ENCODE data around the gene PTPN13. TPM values are rescaled to one million over a fixed set of nuclear protein-coding genes. Genes with fewer than 3 reads are reported as not detected.

Gene PTPN13
- total RNA-seq, 1 donor = 70.2 TPM

- no peaks in the 10 kb centered on the region for H3K36me3 ChIP-seq (ENCODE audit: insufficient read depth, low read length)
- H3K27ac ChIP-seq (ENCODE audit: low read depth, low read length) = no peak overlapping the region
- peaks cover 2% of the 10 kb centered on the region for H3K79me2 ChIP-seq (ENCODE audit: insufficient read depth, low read length)
- H3K9me3 ChIP-seq (ENCODE audit: low read depth, low read length) = no peaks in the 10 kb centered on the region
- peaks cover 12% of the 10 kb centered on the region for H3K4me1 ChIP-seq (ENCODE audit: insufficient read depth, low read length)
- TF ChIP-seq CTCF (IDR thresholded peaks at IDR 0.05; ENCODE audit: extremely low read depth, low read depth, low read length) = no peak
- no peak overlapping the region for H3K4me3 ChIP-seq (ENCODE audit: insufficient read depth, low read length)
- H2AFZ ChIP-seq (ENCODE audit: low read length) = no peak overlapping the region
- peaks cover 10% of the 10 kb centered on the region for H4K20me1 ChIP-seq (ENCODE audit: insufficient read depth, low read length)
- H3K27me3 ChIP-seq (ENCODE audit: insufficient read depth, low read length) = no peaks in the 10 kb centered on the region
- no peak overlapping the region for H3K4me2 ChIP-seq (ENCODE audit: insufficient read depth, low read length)
- DNase-seq (ENCODE audit: insufficient read length, low spot score, missing footprints) = no peak
Measured at GRCh38 chr4:86661418-86661817, 67.3 kb downstream of the PTPN13 start.

GRCh38 chr4:86664959-86665358, 70.8 kb downstream of the PTPN13 start:
- Histone ChIP-seq H3K79me2 (ENCODE audit: insufficient read depth, low read length) (no peaks in the 10 kb centered on the region), H2AFZ (ENCODE audit: low read length) (no peak overlapping the region), H3K27ac (ENCODE audit: low read depth, low read length) (no peak overlapping the region), H3K9me3 (ENCODE audit: low read depth, low read length) (no peaks in the 10 kb centered on the region), H4K20me1 (ENCODE audit: insufficient read depth, low read length) (peaks cover 6% of the 10 kb centered on the region), H3K27me3 (ENCODE audit: insufficient read depth, low read length) (no peaks in the 10 kb centered on the region), H3K36me3 (ENCODE audit: insufficient read depth, low read length) (no peaks in the 10 kb centered on the region), H3K4me2 (ENCODE audit: insufficient read depth, low read length) (no peak overlapping the region), H3K4me1 (ENCODE audit: insufficient read depth, low read length) (peaks cover 12% of the 10 kb centered on the region), H3K4me3 (ENCODE audit: insufficient read depth, low read length) (no peak overlapping the region)
- TF ChIP-seq CTCF (IDR thresholded peaks at IDR 0.05; ENCODE audit: extremely low read depth, low read depth, low read length) = no peak
- DNase-seq (ENCODE audit: insufficient read length, low spot score, missing footprints) = peak; percentile 65

- no peak for TF ChIP-seq CTCF (IDR thresholded peaks at IDR 0.05; ENCODE audit: extremely low read depth, low read depth, low read length)
- no peaks in the 10 kb centered on the region for H3K27me3 ChIP-seq (ENCODE audit: insufficient read depth, low read length)
- no peaks in the 10 kb centered on the region for H3K9me3 ChIP-seq (ENCODE audit: low read depth, low read length)
- no peak for DNase-seq (ENCODE audit: insufficient read length, low spot score, missing footprints)
- H3K27ac ChIP-seq (ENCODE audit: low read depth, low read length) = no peak overlapping the region
- H3K79me2 ChIP-seq (ENCODE audit: insufficient read depth, low read length) = no peaks in the 10 kb centered on the region
- H3K4me2 ChIP-seq (ENCODE audit: insufficient read depth, low read length) = no peak overlapping the region
- H3K36me3 ChIP-seq (ENCODE audit: insufficient read depth, low read length) = no peaks in the 10 kb centered on the region
- H3K4me1 ChIP-seq (ENCODE audit: insufficient read depth, low read length) = peaks cover 6% of the 10 kb centered on the region
- H2AFZ ChIP-seq (ENCODE audit: low read length) = no peak overlapping the region
- peaks cover 3% of the 10 kb centered on the region for H4K20me1 ChIP-seq (ENCODE audit: insufficient read depth, low read length)
- H3K4me3 ChIP-seq (ENCODE audit: insufficient read depth, low read length) = no peak overlapping the region
Measured at GRCh38 chr4:86670298-86670697, 76.2 kb downstream of the PTPN13 start.

GRCh38 chr4:86670756-86671155, 76.6 kb downstream of the PTPN13 start:
- peak; percentile 51 for DNase-seq (ENCODE audit: insufficient read length, low spot score, missing footprints)
- Histone ChIP-seq H3K9me3 (ENCODE audit: low read depth, low read length) (no peaks in the 10 kb centered on the region), H3K4me3 (ENCODE audit: insufficient read depth, low read length) (no peak overlapping the region), H3K27ac (ENCODE audit: low read depth, low read length) (no peak overlapping the region), H3K79me2 (ENCODE audit: insufficient read depth, low read length) (no peaks in the 10 kb centered on the region), H4K20me1 (ENCODE audit: insufficient read depth, low read length) (peaks cover 3% of the 10 kb centered on the region), H3K4me2 (ENCODE audit: insufficient read depth, low read length) (no peak overlapping the region), H2AFZ (ENCODE audit: low read length) (no peak overlapping the region), H3K27me3 (ENCODE audit: insufficient read depth, low read length) (no peaks in the 10 kb centered on the region), H3K4me1 (ENCODE audit: insufficient read depth, low read length) (peaks cover 6% of the 10 kb centered on the region), H3K36me3 (ENCODE audit: insufficient read depth, low read length) (no peaks in the 10 kb centered on the region)
- TF ChIP-seq CTCF (IDR thresholded peaks at IDR 0.05; ENCODE audit: extremely low read depth, low read depth, low read length) = no peak

Data from osteoblast (primary cell).